Epithelial cell of prostate (primary cell): ENCODE data around the gene GRID1.

ENCODE experiments used
- DNase-seq: peaks from one replicate; pipeline ENCODE4 v3.0.0-alpha.2; 2011; ENCODE audit warnings: low read depth, low spot score
- H3K27ac ChIP-seq: fragments of 450-650 bp; 2 replicates; pipeline ENCODE4 v1.5.1; 2017; ENCODE audit warnings: mild to moderate bottlenecking

GRID1 gene

GRCh38 chr10:86321568-86321967 lies 45.0 kb downstream of the GRID1 start:
- no peak for DNase-seq
- H3K27ac ChIP-seq = no peak overlapping the region

GRCh38 chr10:86319676-86320075 lies 46.9 kb downstream of the GRID1 start:
- no peak overlapping the region for H3K27ac ChIP-seq
- no peak for DNase-seq

- DNase-seq = no peak
- no peak overlapping the region for H3K27ac ChIP-seq
Observed at GRCh38 chr10:86317949-86318725, 48.5 kb downstream of the GRID1 start.

GRCh38 chr10:86316990-86317389 lies 49.6 kb downstream of the GRID1 start:
- H3K27ac ChIP-seq = no peak overlapping the region
- no peak for DNase-seq

- DNase-seq = no peak
- no peak overlapping the region for H3K27ac ChIP-seq
Observed at GRCh38 chr10:86316274-86316835, 50.2 kb downstream of the GRID1 start.

GRCh38 chr10:86315549-86315942 lies 51.0 kb downstream of the GRID1 start:
- no peak overlapping the region for H3K27ac ChIP-seq
- no peak for DNase-seq

GRCh38 chr10:86314616-86315548 lies 51.7 kb downstream of the GRID1 start:
- H3K27ac ChIP-seq = no peak overlapping the region
- DNase-seq = no peak

- H3K27ac ChIP-seq = no peak overlapping the region
- DNase-seq = no peak
Observed at GRCh38 chr10:86313621-86314041, 53.0 kb downstream of the GRID1 start.

GRCh38 chr10:86312701-86313270 lies 53.8 kb downstream of the GRID1 start:
- no peak for DNase-seq
- no peak overlapping the region for H3K27ac ChIP-seq

GRCh38 chr10:86311906-86312305 lies 54.7 kb downstream of the GRID1 start:
- no peak overlapping the region for H3K27ac ChIP-seq
- DNase-seq = no peak

- H3K27ac ChIP-seq = no peak overlapping the region
- DNase-seq = no peak
Observed at GRCh38 chr10:86311190-86311589, 55.4 kb downstream of the GRID1 start.

GRCh38 chr10:86310702-86311101 lies 55.9 kb downstream of the GRID1 start:
- no peak overlapping the region for H3K27ac ChIP-seq
- DNase-seq = no peak

- no peak overlapping the region for H3K27ac ChIP-seq
- no peak for DNase-seq
Observed at GRCh38 chr10:86310291-86310690, 56.3 kb downstream of the GRID1 start.

- DNase-seq = no peak
- H3K27ac ChIP-seq = no peak overlapping the region
Observed at GRCh38 chr10:86308056-86308455, 58.5 kb downstream of the GRID1 start.

- no peak for DNase-seq
- H3K27ac ChIP-seq = no peak overlapping the region
Observed at GRCh38 chr10:86306628-86307278, 59.8 kb downstream of the GRID1 start.

- DNase-seq = no peak
- H3K27ac ChIP-seq = no peak overlapping the region
Observed at GRCh38 chr10:86305521-86305920, 61.1 kb downstream of the GRID1 start.

GRCh38 chr10:86304436-86304835 lies 62.2 kb downstream of the GRID1 start:
- H3K27ac ChIP-seq = no peak overlapping the region
- no peak for DNase-seq

GRCh38 chr10:86303626-86304025 lies 63.0 kb downstream of the GRID1 start:
- no peak for DNase-seq
- H3K27ac ChIP-seq = no peak overlapping the region

GRCh38 chr10:86301971-86302370 lies 64.6 kb downstream of the GRID1 start:
- DNase-seq = no peak

More at GRCh38 chr10:86301971-86302370, 64.6 kb downstream of the GRID1 start:
- H3K27ac ChIP-seq = no peak overlapping the region
